ENCODE data around the gene TMEM204. TPM values are rescaled to one million over a fixed set of nuclear protein-coding genes. Genes with fewer than 3 reads are reported as not detected.

The TMEM204 gene
- total RNA-seq, 4 donors from 2014 or later = 21.4 to 141 (median 41.7) TPM

GRCh38 chr16:1575578-1575977 is 42.1 kb downstream of the TMEM204 start:
- ATAC-seq (ENCODE audit: low FRiP score) (no peak), DNase-seq (ENCODE audit: low spot score) (no peak)
- TF ChIP-seq, protein P1, sequence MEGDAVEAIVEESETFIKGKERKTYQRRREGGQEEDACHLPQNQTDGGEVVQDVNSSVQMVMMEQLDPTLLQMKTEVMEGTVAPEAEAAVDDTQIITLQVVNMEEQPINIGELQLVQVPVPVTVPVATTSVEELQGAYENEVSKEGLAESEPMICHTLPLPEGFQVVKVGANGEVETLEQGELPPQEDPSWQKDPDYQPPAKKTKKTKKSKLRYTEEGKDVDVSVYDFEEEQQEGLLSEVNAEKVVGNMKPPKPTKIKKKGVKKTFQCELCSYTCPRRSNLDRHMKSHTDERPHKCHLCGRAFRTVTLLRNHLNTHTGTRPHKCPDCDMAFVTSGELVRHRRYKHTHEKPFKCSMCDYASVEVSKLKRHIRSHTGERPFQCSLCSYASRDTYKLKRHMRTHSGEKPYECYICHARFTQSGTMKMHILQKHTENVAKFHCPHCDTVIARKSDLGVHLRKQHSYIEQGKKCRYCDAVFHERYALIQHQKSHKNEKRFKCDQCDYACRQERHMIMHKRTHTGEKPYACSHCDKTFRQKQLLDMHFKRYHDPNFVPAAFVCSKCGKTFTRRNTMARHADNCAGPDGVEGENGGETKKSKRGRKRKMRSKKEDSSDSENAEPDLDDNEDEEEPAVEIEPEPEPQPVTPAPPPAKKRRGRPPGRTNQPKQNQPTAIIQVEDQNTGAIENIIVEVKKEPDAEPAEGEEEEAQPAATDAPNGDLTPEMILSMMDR (IDR thresholded peaks at IDR 0.05) = no peak

- TF ChIP-seq, protein P1 (IDR thresholded peaks at IDR 0.05) = no peak
- DNase-seq (ENCODE audit: low spot score) (no peak), ATAC-seq (ENCODE audit: low FRiP score) (no peak)
These were observed 45.7 kb downstream of the TMEM204 start for GRCh38 chr16:1579214-1579613.

GRCh38 chr16:1580256-1580655 is 46.8 kb downstream of the TMEM204 start:
- no peak for ATAC-seq (ENCODE audit: low FRiP score)
- no peak for DNase-seq (ENCODE audit: low spot score)
- TF ChIP-seq, protein P1 (IDR thresholded peaks at IDR 0.05) = no peak

- TF ChIP-seq, protein P1 (IDR thresholded peaks at IDR 0.05) = no peak
- ATAC-seq (ENCODE audit: low FRiP score) = no peak
- no peak for DNase-seq (ENCODE audit: low spot score)
These were observed 47.5 kb downstream of the TMEM204 start for GRCh38 chr16:1580956-1581355.

DNA sequence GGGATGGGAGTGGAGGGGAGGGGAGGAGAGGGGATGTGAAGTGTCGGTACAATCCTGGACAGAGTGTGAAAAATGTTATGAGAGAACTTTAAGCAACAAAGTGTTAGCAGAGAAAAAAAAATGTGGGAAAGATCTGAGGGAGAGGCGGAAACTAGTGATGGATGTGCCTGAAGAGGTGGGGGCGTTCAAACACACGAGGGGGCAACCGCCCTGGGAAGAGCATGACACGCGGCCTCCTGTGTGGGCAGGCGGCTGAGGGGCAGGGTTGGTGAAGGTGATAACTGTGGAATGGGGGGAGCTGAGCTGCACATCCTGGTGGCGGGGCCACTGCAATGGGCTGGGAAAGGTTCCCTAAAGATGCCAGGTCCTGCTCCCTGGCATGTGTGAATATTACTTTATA is 48.3 kb downstream of the TMEM204 start:
- TF ChIP-seq, protein P1 (IDR thresholded peaks at IDR 0.05) = no peak
- ATAC-seq (ENCODE audit: low FRiP score) (no peak), DNase-seq (ENCODE audit: low spot score) (no peak)

GRCh38 chr16:1583180-1583579 is 49.7 kb downstream of the TMEM204 start:
- TF ChIP-seq, protein P1 (IDR thresholded peaks at IDR 0.05) = no peak
- ATAC-seq (ENCODE audit: low FRiP score) = no peak
- DNase-seq (ENCODE audit: low spot score) = no peak

GRCh38 chr16:1584926-1585484 is 51.5 kb downstream of the TMEM204 start:
- DNase-seq (ENCODE audit: low spot score) (no peak), ATAC-seq (ENCODE audit: low FRiP score) (no peak)
- TF ChIP-seq, protein P1 (IDR thresholded peaks at IDR 0.05) = no peak
